DOHH2 (cell line): ENCODE results near the gene ARHGEF39.
A peak's percentile ranks its signal among the peaks of the same experiment; 100 is the strongest.

Experiments used
- H3F3A ChIP-seq: fragments of 200-600 bp; sonication (generic), shearing (Covaris generic); 2 replicates; pipeline ENCODE4 v1.6.0; 2016; ENCODE audit warnings: antibody characterized with exemption, mild to moderate bottlenecking; ENCODE audit not compliant: control insufficient read depth, insufficient read depth
- H3K27ac ChIP-seq: fragments of 200-600 bp; sonication (generic); 2 replicates; pipeline ENCODE4 v1.5.1; 2014; ENCODE audit warnings: low read depth, mild to moderate bottlenecking, low read length, moderate library complexity
- H3K27me3 ChIP-seq: fragments of 200-600 bp; sonication (generic); 2 replicates; pipeline ENCODE4 v1.6.1; 2014; ENCODE audit warnings: mild to moderate bottlenecking, low read length, mixed read lengths; ENCODE audit not compliant: control insufficient read depth
- H3K36me3 ChIP-seq: fragments of 200-600 bp; sonication (generic); 2 replicates; pipeline ENCODE4 v1.6.1; 2014; ENCODE audit warnings: mild to moderate bottlenecking, low read length, moderate library complexity, mixed read lengths; ENCODE audit not compliant: control insufficient read depth
- H3K4me1 ChIP-seq: fragments of 200-600 bp; sonication (generic); 2 replicates; pipeline ENCODE4 v1.6.1; 2014; ENCODE audit warnings: mild to moderate bottlenecking, low read length, mixed read lengths; ENCODE audit not compliant: control insufficient read depth
- H3K4me2 ChIP-seq: fragments of 200-600 bp; sonication (generic); 2 replicates; pipeline ENCODE4 v1.6.0; 2014; ENCODE audit warnings: mild to moderate bottlenecking, low read length, moderate library complexity
- H3K4me3 ChIP-seq: fragments of 200-600 bp; sonication (generic); 2 replicates; pipeline ENCODE4 v1.5.1; 2014; ENCODE audit warnings: mild to moderate bottlenecking, low read length, mixed read lengths
- H3K79me2 ChIP-seq: fragments of 200-600 bp; sonication (generic); 2 replicates; pipeline ENCODE4 v1.6.1; 2014; ENCODE audit warnings: mild to moderate bottlenecking, low read length, mixed read lengths; ENCODE audit not compliant: control insufficient read depth
- H3K9me2 ChIP-seq: fragments of 200-600 bp; sonication (generic); replicated peaks from 2 replicates; pipeline ENCODE4 v1.6.1; 2014; ENCODE audit warnings: mild to moderate bottlenecking, low read length, mixed read lengths; ENCODE audit not compliant: control insufficient read depth
- H3K9me3 ChIP-seq: fragments of 200-600 bp; sonication (generic); 2 replicates; pipeline ENCODE4 v1.6.1; 2014; ENCODE audit warnings: antibody characterized with exemption, low read length, mixed read lengths; ENCODE audit not compliant: control insufficient read depth, insufficient read depth
- H4K20me1 ChIP-seq: fragments of 200-600 bp; sonication (generic); 2 replicates; pipeline ENCODE4 v1.6.0; 2014; ENCODE audit warnings: low read depth, mild to moderate bottlenecking, antibody characterized with exemption, low read length, moderate library complexity; ENCODE audit not compliant: control insufficient read depth, insufficient read depth
- CTCF ChIP-seq: fragments of 200-600 bp; sonication (generic); IDR thresholded peaks from one replicate; pipeline ENCODE4 v1.5.1; 2014; ENCODE audit warnings: antibody characterized with exemption, mild to moderate bottlenecking, low read depth, low read length; ENCODE audit not compliant: poor library complexity, severe bottlenecking
- EZH2phosphoT487 ChIP-seq: fragments of 200-600 bp; sonication (generic); IDR thresholded peaks from 2 replicates; pipeline ENCODE4 v1.6.1; 2017; ENCODE audit warnings: borderline replicate concordance, mild to moderate bottlenecking, antibody characterized with exemption, low read length, moderate library complexity, mixed read lengths

Gene ARHGEF39

GRCh38 chr9:35661756-35662350 lies 3.1 kb downstream of the ARHGEF39 start:
- TF ChIP-seq EZH2phosphoT487 (no peak), CTCF (no peak)
- Histone ChIP-seq H3K4me3 (no peak overlapping the region), H3K27me3 (no peaks in the 10 kb centered on the region), H3K4me1 (peaks cover 78% of the 10 kb centered on the region), H3K36me3 (peaks cover 59% of the 10 kb centered on the region), H3K79me2 (peaks cover 46% of the 10 kb centered on the region), H3K4me2 (peak overlapping the region; percentile 89; the same call in 1 of the 2 replicates), H3K27ac (no peak overlapping the region), H3K9me2 (no peaks in the 10 kb centered on the region), H3F3A (peaks cover 13% of the 10 kb centered on the region), H4K20me1 (no peaks in the 10 kb centered on the region), H3K9me3 (no peaks in the 10 kb centered on the region)

- peaks cover 59% of the 10 kb centered on the region for H3K36me3 ChIP-seq
- H4K20me1 ChIP-seq = no peaks in the 10 kb centered on the region
- H3K27ac ChIP-seq = no peak overlapping the region
- H3K4me2 ChIP-seq = peak overlapping the region; percentile 78; the same call in 1 of the 2 replicates
- H3K4me1 ChIP-seq = peaks cover 75% of the 10 kb centered on the region
- TF ChIP-seq EZH2phosphoT487 (no peak), CTCF (peak; percentile 31)
- no peak overlapping the region for H3K4me3 ChIP-seq
- H3K79me2 ChIP-seq = peaks cover 46% of the 10 kb centered on the region
- peaks cover 14% of the 10 kb centered on the region for H3F3A ChIP-seq
- H3K9me2 ChIP-seq = no peaks in the 10 kb centered on the region
- no peaks in the 10 kb centered on the region for H3K27me3 ChIP-seq
- no peaks in the 10 kb centered on the region for H3K9me3 ChIP-seq
Observed at GRCh38 chr9:35660966-35661415, 4.0 kb downstream of the ARHGEF39 start.

- peaks cover 40% of the 10 kb centered on the region for H3K79me2 ChIP-seq
- no peaks in the 10 kb centered on the region for H4K20me1 ChIP-seq
- TF ChIP-seq CTCF (no peak), EZH2phosphoT487 (no peak)
- peak overlapping the region; percentile 78 for H3K4me2 ChIP-seq
- H3K9me2 ChIP-seq = no peaks in the 10 kb centered on the region
- peaks cover 53% of the 10 kb centered on the region for H3K36me3 ChIP-seq
- peak overlapping the region; percentile 71 for H3K27ac ChIP-seq
- peak overlapping the region; percentile 82 for H3K4me3 ChIP-seq
- H3K27me3 ChIP-seq = no peaks in the 10 kb centered on the region
- peaks cover 66% of the 10 kb centered on the region for H3K4me1 ChIP-seq
- peaks cover 14% of the 10 kb centered on the region for H3F3A ChIP-seq
- no peaks in the 10 kb centered on the region for H3K9me3 ChIP-seq
Observed at GRCh38 chr9:35659340-35659739, 5.7 kb downstream of the ARHGEF39 start.
